Neural cell (in vitro differentiated cells): ENCODE measurements around the gene ADIPOR2.

Experiments used
- CTCF ChIP-seq: fragments of 450-650 bp; IDR thresholded peaks from 2 replicates; pipeline ENCODE4 v1.5.1; 2014; ENCODE audit warnings: antibody characterized with exemption, mild to moderate bottlenecking, moderate library complexity; ENCODE audit not compliant: poor library complexity, severe bottlenecking
- EZH2 ChIP-seq: fragments of 200-600, 300-800 bp; shearing (Covaris generic), sonication (generic); IDR thresholded peaks from 2 replicates; pipeline ENCODE4 v1.6.1; 2014; ENCODE audit warnings: antibody characterized with exemption, low read length, borderline replicate concordance, mild to moderate bottlenecking; ENCODE audit not compliant: insufficient read depth, poor library complexity, severe bottlenecking

GRCh38 chr12:1705774-1706631 is 15.1 kb downstream of the ADIPOR2 start:
- TF ChIP-seq EZH2 (no peak), CTCF (no peak)
